ENCODE measurements around the gene GDF7.
A peak's percentile ranks its signal among the peaks of the same experiment; 100 is the strongest.

GDF7 gene

DNA sequence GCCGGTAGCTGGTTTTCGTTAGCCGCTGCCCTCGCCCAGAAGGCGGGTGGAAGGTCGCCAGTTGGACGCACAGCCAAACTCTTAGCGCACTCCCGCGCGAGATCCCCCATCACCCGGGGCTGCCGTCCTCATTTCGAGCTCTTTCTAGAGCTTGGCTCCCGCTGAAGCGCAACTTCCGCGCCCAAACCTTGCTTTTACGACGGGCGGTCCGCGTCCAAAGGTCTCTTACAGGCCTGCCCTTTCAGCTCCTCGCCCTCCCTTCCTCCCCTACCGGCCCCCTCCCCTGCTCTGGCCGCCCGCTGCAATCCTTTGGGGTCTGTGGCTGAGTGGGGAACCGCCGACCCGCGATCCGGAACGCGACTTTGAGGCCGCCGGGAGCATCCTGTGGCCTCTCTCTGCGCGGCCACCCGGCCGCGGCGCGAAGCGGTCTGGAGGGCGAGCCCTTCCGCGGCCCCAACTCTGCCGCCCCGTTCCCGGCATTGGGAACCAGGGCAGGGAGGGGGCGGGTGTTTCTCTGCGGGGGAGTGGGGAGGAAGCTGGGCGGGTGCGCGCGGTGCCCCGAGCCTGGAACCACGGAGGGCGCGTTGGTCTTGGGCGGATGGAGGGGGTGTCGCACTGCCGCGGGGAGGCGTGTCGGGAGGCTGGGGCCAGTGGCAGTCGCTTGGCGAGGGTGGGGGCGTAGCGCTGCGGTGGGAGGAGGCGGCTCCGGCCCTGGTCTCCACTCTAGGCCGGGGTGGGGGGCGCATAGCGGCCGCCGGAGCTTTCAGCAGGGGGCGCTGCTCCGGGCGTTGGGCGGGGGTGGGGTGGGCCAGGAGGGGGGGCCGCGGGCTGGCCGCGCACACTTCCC is at the start of gene GDF7:
Gene GDF7 (plus strand): TSS at position 841 of the 847 bp plus-strand sequence. CDS start 96 bp downstream, outside the sequence.
- DNase-seq = peak; percentile 70

GRCh38 chr2:20617892-20618467 is 49.0 kb upstream of the GDF7 start:
- peak; percentile 91 for DNase-seq

DNA sequence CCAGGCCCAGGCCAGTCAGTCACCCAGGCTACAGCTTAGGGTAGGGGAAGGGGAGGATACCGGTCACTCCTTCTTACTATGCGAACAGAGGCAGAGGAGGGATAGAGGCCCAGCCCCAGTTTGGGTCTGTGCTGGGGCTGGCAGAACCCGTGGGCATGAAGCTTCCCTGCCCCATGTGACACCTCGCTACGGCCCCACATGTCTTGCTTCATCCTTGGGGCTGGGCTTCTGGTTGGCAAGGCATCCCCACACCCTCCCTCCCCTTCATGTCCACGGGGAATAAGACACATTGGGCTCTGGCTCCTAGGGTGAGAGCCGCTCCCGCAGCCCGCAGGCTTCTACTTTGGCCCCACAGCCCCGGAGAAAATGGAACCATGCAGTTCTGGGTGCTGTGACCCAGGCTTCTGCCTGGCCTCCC is 48.5 kb upstream of the GDF7 start:
- no peak for DNase-seq

DNA sequence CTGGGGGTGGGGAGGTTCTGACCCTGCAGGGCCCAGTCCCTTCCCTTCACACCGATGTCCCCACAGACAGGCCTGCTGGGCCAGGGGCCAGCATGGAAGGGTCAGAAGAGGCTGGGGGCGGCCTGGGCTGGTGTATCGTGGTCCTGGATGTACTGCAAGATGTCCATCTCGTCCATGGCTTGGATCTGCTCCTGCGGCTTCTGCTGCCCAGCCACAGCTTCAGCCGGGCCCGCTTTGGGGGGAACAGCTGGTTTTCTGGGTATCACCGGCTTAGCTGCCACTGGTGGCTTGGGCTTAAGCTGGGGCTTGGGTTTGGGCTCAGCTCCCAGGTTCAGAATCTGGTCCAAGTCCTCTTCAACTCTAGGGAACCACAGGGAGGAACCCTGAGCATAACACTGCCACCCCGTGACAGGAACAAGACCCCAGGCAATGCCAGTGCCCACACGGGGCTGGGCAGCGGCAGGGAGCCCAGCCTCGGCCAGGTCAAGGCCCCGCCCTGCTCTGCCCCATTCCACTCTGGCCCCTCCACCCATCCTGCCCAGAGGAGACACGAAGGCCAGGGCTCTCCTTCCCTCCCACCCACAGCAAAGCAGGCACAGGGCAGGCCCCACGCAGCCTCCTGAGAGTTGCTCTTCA is 47.9 kb upstream of the GDF7 start:
- DNase-seq = no peak

GRCh38 chr2:20619624-20620024 is 47.3 kb upstream of the GDF7 start:
- DNase-seq = no peak

DNA sequence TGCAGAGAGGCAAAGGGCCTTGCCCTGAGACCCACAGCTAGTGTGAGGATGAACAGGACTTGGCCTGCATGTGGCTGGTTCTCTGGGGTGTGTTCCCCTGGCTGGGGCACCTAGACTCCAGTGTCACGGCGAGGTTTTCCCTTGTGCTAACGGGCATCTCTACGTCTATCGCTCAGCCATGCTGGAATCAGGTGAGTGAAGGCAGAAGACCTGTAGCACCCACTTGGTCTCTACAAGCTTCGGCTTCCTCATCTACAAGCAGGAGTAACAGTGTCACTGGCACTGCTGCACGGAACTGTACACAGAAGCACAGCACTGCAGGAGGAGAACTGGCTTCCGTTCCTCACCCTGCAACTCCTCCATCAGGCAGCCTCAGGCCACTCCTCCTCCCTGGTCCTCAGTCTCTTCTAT is 46.7 kb upstream of the GDF7 start:
- DNase-seq = no peak

- no peak for DNase-seq
Observed at GRCh38 chr2:20620696-20621365, 46.1 kb upstream of the GDF7 start.

DNA sequence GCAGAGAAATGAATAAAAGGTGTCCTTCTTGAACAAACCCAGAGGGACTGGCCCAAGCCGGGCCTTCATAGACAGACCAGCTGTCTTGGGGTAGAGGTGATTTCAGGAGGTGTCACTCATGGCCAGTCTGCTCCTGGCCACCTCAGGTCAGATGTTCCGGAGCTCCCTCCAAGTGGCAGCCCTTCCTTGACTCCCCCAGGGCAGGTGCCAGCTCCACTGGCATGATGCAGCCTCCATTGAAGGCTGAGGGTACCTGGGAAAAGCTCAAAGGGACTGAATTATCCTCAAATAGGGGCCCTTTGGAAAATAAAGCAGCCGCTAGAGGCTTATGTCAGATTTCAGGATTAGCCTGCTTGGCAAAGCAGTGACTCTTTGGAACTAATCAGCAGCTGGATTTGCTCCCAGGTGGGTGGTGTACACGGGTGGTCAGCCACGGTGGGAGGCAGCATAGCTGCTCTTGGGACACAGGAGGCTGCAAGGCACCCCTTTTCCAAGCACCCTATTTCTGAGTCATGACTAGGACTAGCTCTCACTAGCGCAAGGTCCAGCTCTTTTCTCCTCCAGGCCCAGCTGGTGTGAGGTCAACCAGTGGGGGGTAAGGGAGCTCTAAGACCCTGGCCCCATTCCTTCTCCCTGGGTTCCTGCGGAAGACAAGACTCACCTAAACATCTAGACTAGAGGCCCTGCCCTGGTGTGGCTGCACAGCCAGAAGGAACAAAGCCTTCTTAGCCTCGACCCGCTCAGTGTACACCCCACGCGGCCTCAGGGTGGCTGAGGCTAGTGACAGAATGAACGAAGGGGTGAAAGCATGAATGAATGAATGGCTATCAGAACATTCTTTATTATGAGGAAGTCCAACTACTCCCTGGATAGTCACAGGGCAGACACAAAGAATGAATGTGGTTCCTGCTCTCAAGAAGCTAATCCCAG is 45.3 kb upstream of the GDF7 start:
- DNase-seq = no peak

DNA sequence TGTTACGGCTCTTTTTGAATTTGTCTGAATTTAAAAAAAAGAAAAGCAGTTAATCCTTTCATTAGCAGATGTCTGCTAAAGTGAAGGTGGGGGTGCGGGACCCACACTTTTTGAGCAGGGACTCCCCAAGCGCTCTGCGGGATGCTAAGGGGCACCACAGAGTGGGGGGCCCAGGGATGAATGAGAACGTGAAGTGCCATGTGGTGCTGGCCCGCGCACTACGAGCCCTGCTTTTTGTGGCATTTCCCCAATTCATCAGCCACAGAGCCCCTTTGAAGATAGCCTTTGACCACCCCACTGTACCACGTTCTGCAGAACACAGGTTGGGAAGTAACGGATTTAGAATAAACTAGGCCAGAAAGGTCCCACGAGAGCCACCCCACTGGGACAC is 44.7 kb upstream of the GDF7 start:
- no peak for DNase-seq

GRCh38 chr2:20622731-20623130 is 44.2 kb upstream of the GDF7 start:
- DNase-seq = peak; percentile 83

DNA sequence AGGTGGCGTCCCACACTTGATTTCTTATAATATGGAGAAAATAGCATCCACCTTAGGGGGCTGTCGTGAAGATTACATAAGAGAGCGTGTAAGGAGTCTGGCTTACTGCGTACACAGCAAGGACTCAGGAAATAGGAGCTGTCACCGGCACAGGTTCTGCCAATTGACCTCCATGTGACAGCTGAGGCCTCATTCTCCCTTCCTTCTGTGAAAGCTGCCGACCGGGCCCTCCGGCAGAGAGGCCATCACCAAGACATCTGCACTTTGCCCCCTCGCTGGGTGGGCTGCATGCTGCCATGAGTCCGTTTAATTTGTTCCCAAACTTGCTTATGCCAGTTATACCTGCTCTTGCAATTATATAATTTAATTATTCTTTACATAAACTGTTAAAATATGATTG is 43.7 kb upstream of the GDF7 start:
- DNase-seq = no peak

- no peak for DNase-seq
Observed at GRCh38 chr2:20623741-20624155, 43.2 kb upstream of the GDF7 start.

DNA sequence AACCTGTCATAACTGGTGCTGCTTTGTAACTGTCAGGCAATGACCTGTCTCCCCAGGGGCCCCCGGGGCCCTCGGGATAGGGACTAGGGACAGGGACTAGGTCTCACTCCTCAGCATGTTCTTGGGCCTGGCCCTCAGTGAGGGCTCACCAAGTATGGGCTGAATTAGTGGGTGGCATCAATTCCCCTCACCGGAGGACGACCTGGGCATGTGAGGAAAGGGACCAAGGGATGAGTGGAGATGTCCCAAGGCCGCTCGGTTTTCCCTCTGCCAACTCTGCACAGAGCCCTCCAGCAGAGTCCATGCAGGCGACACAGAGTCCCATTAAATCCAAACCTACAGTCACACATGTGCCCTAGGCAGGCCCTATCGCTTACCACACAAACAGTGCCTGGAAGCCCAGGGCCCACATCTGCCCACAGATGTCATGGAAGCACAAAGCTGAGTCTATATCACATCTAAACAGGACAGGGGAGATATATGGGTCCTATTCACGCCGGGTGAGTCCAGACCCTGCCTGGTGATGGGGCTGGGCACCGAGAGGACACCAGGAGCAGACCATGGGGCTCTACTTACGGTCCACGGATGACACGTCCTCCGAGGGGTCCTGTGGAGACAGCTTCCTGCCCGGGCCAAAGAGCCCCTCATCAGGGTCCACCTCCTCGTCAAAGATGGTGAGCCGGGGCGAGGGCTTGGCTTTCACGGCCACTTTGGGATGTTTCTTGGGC is 42.6 kb upstream of the GDF7 start:
- no peak for DNase-seq

DNA sequence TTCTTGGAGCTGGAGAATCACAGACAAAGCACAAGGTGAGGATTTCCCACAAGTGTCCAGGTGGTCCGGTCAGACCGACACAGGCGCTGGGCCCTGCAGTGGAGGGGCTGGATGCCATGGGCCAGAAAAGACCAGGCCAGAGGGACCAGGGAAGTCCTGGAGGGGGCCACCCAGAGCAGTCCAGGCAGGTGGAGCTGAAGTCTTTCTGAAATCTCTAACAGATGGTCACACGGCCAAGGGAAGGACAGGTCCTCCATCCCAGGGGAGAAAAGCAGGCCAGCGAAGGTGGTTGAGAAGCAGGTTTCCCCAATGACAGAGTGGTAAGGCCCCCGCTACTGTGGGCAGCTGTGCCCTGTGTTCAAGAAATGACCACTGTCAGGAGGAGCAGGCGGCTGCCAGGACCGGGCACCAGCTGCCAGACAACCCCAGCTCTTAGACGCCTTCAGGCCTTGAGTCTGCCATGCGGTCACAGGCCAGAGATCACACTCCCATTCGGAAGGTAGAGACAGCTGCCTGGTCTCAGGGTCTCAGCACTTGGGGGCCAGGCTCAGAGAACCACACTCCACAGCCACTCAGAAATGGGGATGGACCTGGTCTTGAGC is 42.0 kb upstream of the GDF7 start:
- DNase-seq = no peak

- DNase-seq = no peak
Observed at GRCh38 chr2:20625491-20626391, 41.2 kb upstream of the GDF7 start.

GRCh38 chr2:20626392-20626697 is 40.6 kb upstream of the GDF7 start:
- no peak for DNase-seq

GRCh38 chr2:20626698-20627513 is 40.0 kb upstream of the GDF7 start:
- DNase-seq = no peak

DNA sequence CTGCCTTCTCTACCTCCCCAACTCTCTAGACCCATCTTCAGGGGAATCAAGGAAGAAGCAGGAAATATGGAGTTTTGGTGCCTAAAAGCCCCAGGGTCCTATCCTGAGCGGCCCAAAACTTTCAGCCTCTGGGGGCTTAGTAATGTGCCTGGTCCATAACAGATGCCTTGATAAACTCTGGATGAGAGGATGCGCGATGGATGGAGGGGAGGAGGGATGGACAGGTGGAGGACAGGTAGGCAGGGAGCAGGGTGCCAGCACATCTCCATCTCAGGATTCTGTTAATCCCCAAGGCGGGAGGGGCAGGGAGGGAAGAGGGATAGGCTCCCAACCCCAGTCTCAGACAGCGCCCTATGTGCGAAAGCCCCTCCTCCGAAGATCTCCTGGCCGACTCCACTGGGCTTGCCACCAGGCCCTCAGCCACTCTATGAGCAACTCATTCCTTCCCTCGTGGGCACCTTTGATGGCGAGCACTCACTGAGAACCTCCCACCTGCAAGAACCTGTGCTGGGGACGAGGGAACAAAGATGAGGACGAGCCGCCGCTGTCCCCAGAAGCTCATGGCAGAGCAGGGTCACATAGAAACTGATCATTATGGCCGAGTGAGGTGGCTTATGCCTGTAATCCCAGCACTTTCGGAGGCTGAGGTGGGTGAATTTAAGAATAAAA is 39.1 kb upstream of the GDF7 start:
- DNase-seq = no peak

DNA sequence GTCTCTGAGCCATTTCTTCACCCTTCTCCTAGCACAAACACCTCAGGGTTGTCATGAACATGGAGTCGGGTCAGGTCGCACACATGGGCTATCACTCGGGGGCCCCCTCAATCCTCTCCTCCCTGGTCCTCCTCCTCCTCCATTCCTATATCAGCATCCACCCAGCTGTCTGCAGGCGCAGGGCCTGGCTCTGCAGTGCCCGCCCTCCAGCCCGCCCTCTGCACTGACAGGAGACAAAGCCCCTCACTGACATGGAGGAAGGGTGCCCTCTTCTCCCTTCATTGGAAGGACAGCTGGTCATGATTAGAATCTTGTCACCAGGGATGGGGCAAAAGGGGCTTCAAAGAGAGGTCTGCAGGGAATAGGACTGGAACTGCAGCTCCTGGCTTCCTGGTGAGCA is 37.8 kb upstream of the GDF7 start:
- no peak for DNase-seq
